GM19351 (cell line): Measurements from ENCODE around the gene DGKA.
A peak's percentile ranks its signal among the peaks of the same experiment; 100 is the strongest.
"Not testable (repeated sequence)": the region's sequence is repeated elsewhere in the genome, so short reads cannot be mapped to it uniquely, and the experiment has no call there.

Source experiments
- ATAC-seq: cut with Tn5 transposase; IDR thresholded peaks from one replicate; pipeline ENCODE4 v1.9.1; 2021; ENCODE audit warnings: mild to moderate bottlenecking, moderate library complexity; ENCODE audit not compliant: unreplicated experiment

The DGKA gene

GRCh38 chr12:55996201-55996714 lies 65.3 kb downstream of the DGKA start:
- ATAC-seq = no peak

- ATAC-seq = peak; percentile 100
These were observed 66.0 kb downstream of the DGKA start, which contains the start of gene SUOX for GRCh38 chr12:55996715-55997534. TSS of gene SUOX (plus strand) at chr12:55997276. CDS start at chr12:56002222, 4,946 bp downstream.

GRCh38 chr12:55997535-55997859 lies 66.5 kb downstream of the DGKA start:
- ATAC-seq = peak; percentile 6

- ATAC-seq = not testable (repeated sequence)
These were observed 68.6 kb downstream of the DGKA start for GRCh38 chr12:55999522-55999921.

- not testable (repeated sequence) for ATAC-seq
These were observed 69.1 kb downstream of the DGKA start for GRCh38 chr12:55999999-56000540.

- ATAC-seq = no peak
These were observed 70.6 kb downstream of the DGKA start for GRCh38 chr12:56001487-56002100.

GRCh38 chr12:56003376-56003775 lies 72.4 kb downstream of the DGKA start:
- not testable (repeated sequence) for ATAC-seq
